Measurements from ENCODE around the gene PARN.
"Not testable (repeated sequence)": the region's sequence is repeated elsewhere in the genome, so short reads cannot be mapped to it uniquely, and the experiment has no call there.

Gene PARN

GRCh38 chr16:14445937-14446715 is 183.9 kb downstream of the PARN start:
- in situ Hi-C loops (cut with MboI; ENCODE audit: low sequenced_read_pairs), result no loop called here

- in situ Hi-C loops (cut with MboI; ENCODE audit: low sequenced_read_pairs), result no loop called here
Measured at GRCh38 chr16:14444979-14445810, 184.9 kb downstream of the PARN start.

- in situ Hi-C loops (cut with MboI; ENCODE audit: low sequenced_read_pairs), result not testable (repeated sequence)
Measured at GRCh38 chr16:14441533-14441932, 188.5 kb downstream of the PARN start.

- in situ Hi-C loops (cut with MboI; ENCODE audit: low sequenced_read_pairs), result no loop called here
Measured at GRCh38 chr16:14438256-14438655, 191.8 kb downstream of the PARN start.

- in situ Hi-C loops (cut with MboI; ENCODE audit: low sequenced_read_pairs), result no loop called here
Measured at GRCh38 chr16:14437426-14437825, 192.6 kb downstream of the PARN start.

- in situ Hi-C loops (cut with MboI; ENCODE audit: low sequenced_read_pairs), result no loop called here
Measured at GRCh38 chr16:14436401-14436955, 193.6 kb downstream of the PARN start.

- in situ Hi-C loops (cut with MboI; ENCODE audit: low sequenced_read_pairs), result no loop called here
Measured at GRCh38 chr16:14434860-14435259, 195.2 kb downstream of the PARN start.

GRCh38 chr16:14428971-14429637 is 201.0 kb downstream of the PARN start:
- in situ Hi-C loops (cut with MboI; ENCODE audit: low sequenced_read_pairs), result not testable (repeated sequence)

GRCh38 chr16:14428043-14428442 is 202.0 kb downstream of the PARN start:
- in situ Hi-C loops (cut with MboI; ENCODE audit: low sequenced_read_pairs), result no loop called here

GRCh38 chr16:14427371-14427948 is 202.6 kb downstream of the PARN start:
- in situ Hi-C loops (cut with MboI; ENCODE audit: low sequenced_read_pairs), result no loop called here

- in situ Hi-C loops (cut with MboI; ENCODE audit: low sequenced_read_pairs), result no loop called here
Measured at GRCh38 chr16:14424595-14424994, 205.5 kb downstream of the PARN start.

- in situ Hi-C loops (cut with MboI; ENCODE audit: low sequenced_read_pairs), result no loop called here
Measured at GRCh38 chr16:14423344-14423743, 206.7 kb downstream of the PARN start.

GRCh38 chr16:14420721-14421488 is 209.2 kb downstream of the PARN start:
- in situ Hi-C loops (cut with MboI; ENCODE audit: low sequenced_read_pairs), result no loop called here

- in situ Hi-C loops (cut with MboI; ENCODE audit: low sequenced_read_pairs), result not testable (repeated sequence)
Measured at GRCh38 chr16:14420243-14420642, 209.8 kb downstream of the PARN start.

GRCh38 chr16:14419817-14420216 is 210.2 kb downstream of the PARN start:
- in situ Hi-C loops (cut with MboI; ENCODE audit: low sequenced_read_pairs), result no loop called here

GRCh38 chr16:14418795-14419225 is 211.2 kb downstream of the PARN start:
- in situ Hi-C loops (cut with MboI; ENCODE audit: low sequenced_read_pairs), result no loop called here

- in situ Hi-C loops (cut with MboI; ENCODE audit: low sequenced_read_pairs), result no loop called here
Measured at GRCh38 chr16:14416184-14416583, 213.9 kb downstream of the PARN start.

- in situ Hi-C loops (cut with MboI; ENCODE audit: low sequenced_read_pairs), result no loop called here
Measured at GRCh38 chr16:14415291-14415690, 214.8 kb downstream of the PARN start.

- in situ Hi-C loops (cut with MboI; ENCODE audit: low sequenced_read_pairs), result no loop called here
Measured at GRCh38 chr16:14409563-14409962, 220.5 kb downstream of the PARN start.

GRCh38 chr16:14407786-14408399 is 222.2 kb downstream of the PARN start:
- in situ Hi-C loops (cut with MboI; ENCODE audit: low sequenced_read_pairs), result no loop called here

Data from HL-60/S4 treated with phorbol 12-myristate 13-acetate at 8.2 ng/mL for 4 days and 3 days (cell line).